Upper lobe of left lung (tissue), 6 donors: ENCODE data around the gene CTTNBP2. TPM values are rescaled to one million over a fixed set of nuclear protein-coding genes. Genes with fewer than 3 reads are reported as not detected.
A peak's percentile ranks its signal among the peaks of the same experiment; 100 is the strongest.

Experiments
- ATAC-seq, 2 donors: fragments of 200-7000 bp; cut with Tn5 transposase; one replicate each; pipeline ENCODE4 v1.9.1; 2022; ENCODE audit warnings: mild to moderate bottlenecking in 2 of 2, moderate library complexity in 2 of 2; ENCODE audit not compliant: low FRiP score in 2 of 2
- DNase-seq, 2 donors: peaks; one replicate each; pipeline ENCODE4 v3.0.0-alpha.2; 2019 to 2020
- H3K27ac ChIP-seq, 4 donors: fragments of 200-600 bp; sonication (generic); one replicate each; pipeline ENCODE4 v1.5.1; 2016 to 2019
- H3K27me3 ChIP-seq, 4 donors: fragments of 200-600 bp; sonication (generic); one replicate each; pipeline ENCODE4 v1.5.1; 2017 to 2019
- H3K36me3 ChIP-seq, 4 donors: fragments of 200-600 bp; sonication (generic); one replicate each; pipeline ENCODE4 v1.5.1; 2016 to 2019
- H3K4me1 ChIP-seq, 4 donors: fragments of 200-600 bp; sonication (generic); one replicate each; pipeline ENCODE4 v1.5.1; 2018 to 2019
- H3K4me3 ChIP-seq, 4 donors: fragments of 200-600 bp; sonication (generic); one replicate each; pipeline ENCODE4 v1.5.1; 2017 to 2019; ENCODE audit warnings: mild to moderate bottlenecking in 2 of 4, moderate library complexity in 1 of 4
- H3K9me3 ChIP-seq, 4 donors: fragments of 200-600 bp; sonication (generic); one replicate each; pipeline ENCODE4 v1.5.1; 2018 to 2019
- CTCF ChIP-seq, 6 experiments: fragments of 450-650 bp in 4 of 6; fragments of 200-600 bp in 2 of 6; sonication (generic) in 2 of 6; IDR thresholded peaks; one replicate each; pipeline ENCODE4 v1.5.1; 2016 to 2019; ENCODE audit warnings: antibody characterized with exemption in 6 of 6
- EP300 ChIP-seq, 4 donors: sonication (generic); formaldehyde crosslinking; IDR thresholded peaks; one replicate each; pipeline ENCODE4 v1.5.1; 2017; ENCODE audit warnings: antibody characterized with exemption in 4 of 4, control low read depth in 2 of 4
- POLR2A ChIP-seq, 4 donors: fragments of 450-650 bp; IDR thresholded peaks; one replicate each; pipeline ENCODE4 v1.5.1; 2016 to 2017; ENCODE audit warnings: antibody characterized with exemption in 4 of 4, mild to moderate bottlenecking in 2 of 4
- POLR2AphosphoS5 ChIP-seq, 2 donors: sonication (generic); formaldehyde crosslinking; IDR thresholded peaks; one replicate each; pipeline ENCODE4 v1.5.1; 2017; ENCODE audit warnings: antibody characterized with exemption in 2 of 2
- WGBS, 2 donors: methylation state at CpG; one replicate each; pipeline ENCODE4 v1.1.5; 2017 to 2018; 5-methylcytosine and 5-hydroxymethylcytosine counted together
- total RNA-seq, 6 donors: library from RNA; depleted of rRNA in 4 of 6; stranded (reverse); fragments of >200 nt in 4 of 6; gene quantifications; one replicate each; pipeline versions ENCODE4 v1.1.0 to v1.2.1, GENCODE V29; 2016 to 2021
- donor health status: DM: no; HTN: no; CAD: no; lungs with moderate emphysema.
- donor health status: DM: no; HTN: yes; CAD: no; lungs with severe emphysema.

Gene CTTNBP2
- total RNA-seq, 6 donors from 2014 or later, result 3.3 to 7.0 (median 5.1) TPM

GRCh38 chr7:117706210-117706609, 167.0 kb downstream of the CTTNBP2 start:
- 61 to 67% methylated on average over 2 of the region's 2 CpGs for WGBS, 2 donors
- Histone ChIP-seq H3K27ac (no peak overlapping the region), H3K4me1 (no peaks in the 10 kb centered on the region), H3K9me3 (no peaks in the 10 kb centered on the region), H3K27me3 (no peaks in the 10 kb centered on the region), H3K4me3 (no peak overlapping the region), H3K36me3 (no peaks in the 10 kb centered on the region)
- no peak for DNase-seq
- no peak for ATAC-seq
- TF ChIP-seq CTCF (IDR thresholded peaks at IDR 0.05) (no peak), POLR2A (IDR thresholded peaks at IDR 0.05) (no peak), EP300 (IDR thresholded peaks at IDR 0.05) (no peak), POLR2AphosphoS5 (IDR thresholded peaks at IDR 0.05) (no peak)

GRCh38 chr7:117705630-117706029, 167.6 kb downstream of the CTTNBP2 start:
- TF ChIP-seq EP300 (IDR thresholded peaks at IDR 0.05) (no peak), POLR2AphosphoS5 (IDR thresholded peaks at IDR 0.05) (no peak)
- Histone ChIP-seq H3K27ac (no peak overlapping the region), H3K4me1 (no peaks in the 10 kb centered on the region), H3K36me3 (no peaks in the 10 kb centered on the region), H3K4me3 (no peak overlapping the region), H3K27me3 (no peaks in the 10 kb centered on the region), H3K9me3 (no peaks in the 10 kb centered on the region)
- DNase-seq (no peak), ATAC-seq (no peak)
- WGBS, 2 donors, result 78% methylated on average over 4 of the region's 4 CpGs

DNA sequence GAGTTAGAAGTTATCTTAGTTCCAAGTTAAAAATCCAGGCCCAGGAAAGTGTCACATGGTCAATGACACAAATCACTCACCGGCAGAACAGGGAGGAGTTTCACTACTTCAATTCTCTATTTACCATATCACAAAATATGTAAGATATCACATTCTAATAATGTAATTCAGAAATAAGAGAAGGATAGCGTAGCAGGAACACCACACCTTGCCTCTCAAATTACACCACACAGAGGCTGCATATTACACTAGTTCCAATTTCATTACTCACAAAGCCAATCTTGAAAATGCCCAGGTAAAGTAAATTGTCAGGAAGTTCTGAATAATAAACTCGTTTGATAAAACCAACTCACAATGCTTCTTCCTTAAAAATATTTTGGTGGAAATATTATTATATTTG, 169.2 kb downstream of the CTTNBP2 start:
- no peaks in the 10 kb centered on the region for H3K9me3 ChIP-seq
- no peak overlapping the region for H3K4me3 ChIP-seq
- WGBS, 2 donors, result 69 to 78% methylated on average over 3 of the region's 3 CpGs
- no peak for TF ChIP-seq POLR2AphosphoS5 (IDR thresholded peaks at IDR 0.05)
- TF ChIP-seq EP300 (IDR thresholded peaks at IDR 0.05), result no peak
- TF ChIP-seq POLR2A (IDR thresholded peaks at IDR 0.05), result no peak
- TF ChIP-seq CTCF (IDR thresholded peaks at IDR 0.05), result no peak
- ATAC-seq (no peak), DNase-seq (no peak)
- H3K36me3 ChIP-seq, result no peaks in the 10 kb centered on the region
- no peaks in the 10 kb centered on the region for H3K4me1 ChIP-seq
- no peak overlapping the region for H3K27ac ChIP-seq
- H3K27me3 ChIP-seq, result no peaks in the 10 kb centered on the region

DNA sequence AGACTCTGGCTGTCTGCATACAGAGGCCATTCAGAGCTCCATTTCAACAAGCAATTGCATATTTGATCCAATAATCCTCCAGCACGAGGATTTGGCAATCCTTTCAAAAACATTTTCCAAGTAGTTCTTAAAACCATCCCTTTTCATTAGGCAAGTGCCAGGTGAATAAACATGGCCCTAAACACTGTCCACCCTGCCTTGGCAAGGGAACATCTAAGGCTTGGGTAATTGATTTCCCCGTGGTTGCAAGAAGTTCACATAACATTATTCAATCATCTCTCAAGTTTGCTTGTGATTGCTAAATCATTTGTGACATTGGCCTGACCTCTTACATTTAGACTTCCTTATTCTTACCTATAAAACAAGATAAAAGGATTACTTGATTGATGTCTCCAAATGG, 175.2 kb downstream of the CTTNBP2 start:
- WGBS, 2 donors, result 52 to 63% methylated on average over 2 of the region's 2 CpGs
- DNase-seq (peak in 1 of 2 donors; percentile 32), ATAC-seq (peak in 1 of 2 donors; percentile 39)
- no peak overlapping the region for H3K4me3 ChIP-seq
- no peaks in the 10 kb centered on the region for H3K36me3 ChIP-seq
- H3K27me3 ChIP-seq, result no peaks in the 10 kb centered on the region
- no peak overlapping the region for H3K27ac ChIP-seq
- TF ChIP-seq EP300 (IDR thresholded peaks at IDR 0.05), result peak in 1 of 4 donors; percentile 40
- no peak for TF ChIP-seq POLR2AphosphoS5 (IDR thresholded peaks at IDR 0.05)
- H3K9me3 ChIP-seq, result no peaks in the 10 kb centered on the region
- H3K4me1 ChIP-seq, result no peaks in the 10 kb centered on the region

DNA sequence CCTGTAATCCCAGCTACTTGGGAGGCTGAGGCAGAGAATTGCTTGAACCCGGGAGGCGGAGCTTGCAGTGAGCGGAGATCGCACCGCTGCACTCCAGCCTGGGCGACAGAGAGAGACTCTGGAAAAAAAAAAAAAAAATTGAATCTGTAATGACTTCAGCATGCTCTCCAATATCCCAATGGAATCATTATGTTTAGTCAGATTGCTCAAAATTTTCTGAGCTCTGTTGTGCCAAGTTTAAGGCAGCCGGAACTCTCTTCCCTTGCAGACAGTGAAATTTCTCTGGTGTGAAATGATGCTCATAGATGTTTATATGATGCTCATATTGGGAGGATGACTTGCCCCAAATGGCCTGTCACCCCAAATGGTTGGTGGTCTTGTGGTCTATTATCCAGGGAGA, 180.9 kb downstream of the CTTNBP2 start:
- 92 to 96% methylated on average over 7 of the region's 7 CpGs for WGBS, 2 donors
- Histone ChIP-seq H3K9me3 (no peaks in the 10 kb centered on the region), H3K36me3 (no peaks in the 10 kb centered on the region), H3K27me3 (no peaks in the 10 kb centered on the region), H3K27ac (no peak overlapping the region), H3K4me1 (no peaks in the 10 kb centered on the region), H3K4me3 (no peak overlapping the region)
- DNase-seq (peak in 1 of 2 donors; percentile 14), ATAC-seq (no peak)
- TF ChIP-seq POLR2A (IDR thresholded peaks at IDR 0.05) (no peak), CTCF (IDR thresholded peaks at IDR 0.05) (no peak), EP300 (IDR thresholded peaks at IDR 0.05) (no peak), POLR2AphosphoS5 (IDR thresholded peaks at IDR 0.05) (no peak)

GRCh38 chr7:117690147-117690546, 183.1 kb downstream of the CTTNBP2 start:
- DNase-seq (no peak), ATAC-seq (no peak)
- TF ChIP-seq POLR2AphosphoS5 (IDR thresholded peaks at IDR 0.05) (no peak), EP300 (IDR thresholded peaks at IDR 0.05) (no peak), CTCF (IDR thresholded peaks at IDR 0.05) (no peak), POLR2A (IDR thresholded peaks at IDR 0.05) (no peak)
- H3K9me3 ChIP-seq, result no peaks in the 10 kb centered on the region
- H3K27me3 ChIP-seq, result no peaks in the 10 kb centered on the region
- no peaks in the 10 kb centered on the region for H3K36me3 ChIP-seq
- no peak overlapping the region for H3K27ac ChIP-seq
- 75 to 85% methylated on average over 3 of the region's 3 CpGs for WGBS, 2 donors
- H3K4me1 ChIP-seq, result no peaks in the 10 kb centered on the region
- no peak overlapping the region for H3K4me3 ChIP-seq
